ENCODE results near the gene TCAP. TPM values are rescaled to one million over a fixed set of nuclear protein-coding genes. Genes with fewer than 3 reads are reported as not detected.

Gene TCAP
- total RNA-seq, 2 donors from 2014 or later: 2.3 to 3.0 TPM

Other genes with a start within 250 kb of the TCAP start
- 10 to 100 TPM; 63.8 to 65.4 TPM for gene MED1, start 214.1 kb upstream of the TCAP start, total RNA-seq
- gene CDK12, start 203.9 kb upstream of the TCAP start, total RNA-seq: 10 to 100 TPM; 68.0 to 80.9 TPM
- gene NEUROD2, start 57.4 kb upstream of the TCAP start, total RNA-seq: not detected
- under 1 TPM in 1 of 2 donors, not detected in 1; 0.16 TPM for gene PPP1R1B, start 38.4 kb upstream of the TCAP start, total RNA-seq
- gene STARD3, start 28.2 kb upstream of the TCAP start, total RNA-seq: 10 to 100 TPM; 62.7 to 80.6 TPM
- gene PNMT, start 3.1 kb downstream of the TCAP start, total RNA-seq: under 1 TPM in 1 of 2 donors, not detected in 1; 0.64 TPM
- 10 to 100 TPM in 1 of 2 donors, 1 to 10 TPM in 1; 7.9 to 16.0 TPM for gene PGAP3, start 22.7 kb downstream of the TCAP start, total RNA-seq
- gene ERBB2, start 34.7 kb downstream of the TCAP start, total RNA-seq: 1 to 10 TPM; 3.2 to 7.8 TPM
- gene MIEN1, start 65.2 kb downstream of the TCAP start, total RNA-seq: 10 to 100 TPM; 32.2 to 41.1 TPM
- gene GRB7, start 72.6 kb downstream of the TCAP start, total RNA-seq: 1 to 10 TPM; 3.1 to 3.9 TPM
- 10 to 100 TPM; 37.6 to 60.8 TPM for gene IKZF3, start 199.0 kb downstream of the TCAP start, total RNA-seq
- not detected for gene ZPBP2, start 202.9 kb downstream of the TCAP start, total RNA-seq

All from activated naive CD4-positive, alpha-beta T cell treated with anti-CD3 and anti-CD28 coated beads, Interleukin-2, amount 50 U/mL, for 72 hours (primary cell).